Liver (tissue), 9 donors: ENCODE measurements around the gene BAHCC1. TPM values are rescaled to one million over a fixed set of nuclear protein-coding genes. Genes with fewer than 3 reads are reported as not detected.

Source experiments
- DNase-seq: peaks from one replicate; pipeline ENCODE4 v3.0.0-alpha.2; 2017; ENCODE audit warnings: low spot score
- H3K27ac ChIP-seq, 2 donors: one replicate each; pipeline ENCODE4 v1.7.0; 2013; ENCODE audit warnings: inconsistent platforms in 2 of 2, low read length in 2 of 2, control low read depth in 1 of 2, low read depth in 1 of 2, mild to moderate bottlenecking in 1 of 2
- H3K27me3 ChIP-seq, 4 donors: one replicate each; pipeline versions ENCODE4 v1.6.1 to v1.7.0; 2013; ENCODE audit warnings: low read length in 3 of 4, inconsistent platforms in 1 of 4, mild to moderate bottlenecking in 1 of 4, moderate library complexity in 1 of 4; ENCODE audit not compliant: control insufficient read depth in 4 of 4, insufficient read depth in 4 of 4
- H3K36me3 ChIP-seq, 4 donors: one replicate each; pipeline versions ENCODE4 v1.6.1 to v1.7.0; 2013; ENCODE audit warnings: low read length in 3 of 4, mild to moderate bottlenecking in 3 of 4, low read depth in 1 of 4, moderate library complexity in 1 of 4; ENCODE audit not compliant: control insufficient read depth in 4 of 4, insufficient read depth in 3 of 4
- H3K4me1 ChIP-seq, 4 donors: one replicate each; pipeline versions ENCODE4 v1.6.1 to v1.7.0; 2013; ENCODE audit warnings: low read length in 3 of 4, mild to moderate bottlenecking in 3 of 4, moderate library complexity in 1 of 4; ENCODE audit not compliant: control insufficient read depth in 4 of 4, insufficient read depth in 4 of 4
- H3K4me3 ChIP-seq, 3 donors: one replicate each; pipeline versions ENCODE4 v1.6.1 to v1.7.0; 2013; ENCODE audit warnings: low read length in 3 of 3, control low read depth in 1 of 3, low read depth in 1 of 3, mild to moderate bottlenecking in 1 of 3
- H3K9ac ChIP-seq, 2 donors: one replicate each; pipeline ENCODE4 v1.7.0; 2013; ENCODE audit warnings: low read length in 2 of 2, mild to moderate bottlenecking in 2 of 2, moderate library complexity in 2 of 2, control low read depth in 1 of 2, low read depth in 1 of 2
- H3K9me3 ChIP-seq, 4 donors: one replicate each; pipeline versions ENCODE4 v1.6.1 to v1.7.0; 2013; ENCODE audit warnings: low read length in 3 of 4; ENCODE audit not compliant: control insufficient read depth in 4 of 4
- ATF3 ChIP-seq: IDR thresholded peaks from 2 replicates; pipeline ENCODE4 v1.6.1; 2016; ENCODE audit warnings: antibody characterized with exemption
- CTCF ChIP-seq: fragments of 150-350 bp; IDR thresholded peaks from 2 replicates; pipeline ENCODE4 v1.5.1; 2017; ENCODE audit warnings: improper control_type of control experiment, low read depth, low read length; ENCODE audit not compliant: missing input control
- GABPA ChIP-seq, 2 donors: IDR thresholded peaks in 1 of 2; conservative IDR thresholded peaks in 1 of 2; 2 replicates each; pipeline ENCODE4 v1.6.1; 2016; ENCODE audit warnings: antibody characterized with exemption in 2 of 2, mild to moderate bottlenecking in 1 of 2, moderate library complexity in 1 of 2
- HNF4A ChIP-seq, 2 donors: conservative IDR thresholded peaks; 2 replicates each; pipeline ENCODE4 v1.6.1; 2016; ENCODE audit warnings: antibody characterized with exemption in 2 of 2, mild to moderate bottlenecking in 2 of 2
- HNF4G ChIP-seq: IDR thresholded peaks from 2 replicates; pipeline ENCODE4 v1.6.1; 2016; ENCODE audit warnings: antibody characterized with exemption
- NR2F2 ChIP-seq: IDR thresholded peaks from 2 replicates; pipeline ENCODE4 v1.6.1; 2016; ENCODE audit warnings: antibody characterized with exemption
- RXRA ChIP-seq, 2 donors: IDR thresholded peaks; 2 replicates each; pipeline ENCODE4 v1.6.1; 2017 to 2018; ENCODE audit warnings: antibody characterized with exemption in 2 of 2, mild to moderate bottlenecking in 1 of 2
- TAF1 ChIP-seq: conservative IDR thresholded peaks from 2 replicates; pipeline ENCODE4 v1.6.1; 2016; ENCODE audit warnings: antibody characterized with exemption, mild to moderate bottlenecking
- WGBS: extraction: QIAGEN DNeasy Blood & Tissue Kit; methylation state at CpG from one replicate; pipeline ENCODE4 v1.1.7; 2013; 5-methylcytosine and 5-hydroxymethylcytosine counted together
- polyA plus RNA-seq, 2 donors: library from polyadenylated mRNA; stranded (reverse) in 1 of 2; unstranded in 1 of 2; fragments of 200-250 nt in 1 of 2; fragments of >200 nt in 1 of 2; fragmentation: Nextera tagmentation in 1 of 2; extraction: Ambion mirVana in 1 of 2; gene quantifications; one replicate each; pipeline versions ENCODE4 v1.2.1 to v1.2.3, GENCODE V29; 2013 to 2015
- total RNA-seq, 2 donors: library from RNA; depleted of rRNA; stranded (reverse); fragments of >200 nt; gene quantifications; one replicate each; pipeline ENCODE4 v1.2.3, GENCODE V29; 2014
- TF ChIP-seq, protein P1 (sequence below): IDR thresholded peaks from 2 replicates; pipeline ENCODE4 v1.6.1; 2016; ENCODE audit warnings: antibody characterized with exemption
- donor health status: healthy.
- donor health status: healthy.
- donor health status: healthy.
- donor health status: healthy.
- donor health status: healthy.

BAHCC1 gene
- total and polyA plus RNA-seq, 4 donors = 0.76 to 3.9 (median 2.5) TPM

DNA sequence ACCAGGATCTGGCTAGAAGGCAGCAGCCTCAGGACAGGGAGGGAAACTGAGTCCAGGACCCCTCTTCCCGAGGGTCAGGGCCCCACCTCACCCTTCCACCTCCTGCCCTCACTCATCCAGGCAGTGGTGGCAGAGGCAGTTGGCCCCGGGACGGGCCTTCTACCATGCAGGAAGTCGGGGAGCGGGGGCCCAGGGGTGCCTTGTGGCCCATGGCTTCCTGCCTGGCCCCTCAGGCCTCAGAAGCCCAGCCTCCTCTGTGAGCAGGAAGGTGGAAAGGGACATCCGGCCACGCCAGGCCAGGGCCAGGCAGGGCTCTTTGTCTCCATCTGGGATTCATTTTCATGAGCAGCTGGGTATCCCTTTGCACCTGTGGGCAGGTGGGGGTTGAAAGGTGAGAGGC is 58.5 kb downstream of the BAHCC1 start:
- 66% methylated on average over 7 of the region's 7 CpGs for WGBS
- Histone ChIP-seq H3K4me1 (no peaks in the 10 kb centered on the region), H3K27ac (no peak overlapping the region), H3K27me3 (no peaks in the 10 kb centered on the region), H3K36me3 (peaks cover 0 to 2% (median 1%) of the 10 kb centered on the region in 4 donors), H3K9me3 (no peaks in the 10 kb centered on the region), H3K9ac (no peak overlapping the region), H3K4me3 (no peak overlapping the region)
- TF ChIP-seq NR2F2 (peak; percentile 73), CTCF (no peak), HNF4G (no peak)
- DNase-seq = no peak

GRCh38 chr17:81454473-81454872 is 59.2 kb downstream of the BAHCC1 start:
- 87% methylated on average over 13 of the region's 13 CpGs for WGBS
- TF ChIP-seq TAF1 (no peak), NR2F2 (no peak), HNF4A (conservative IDR thresholded peaks at IDR 0.05) (no peak), RXRA (IDR thresholded peaks at IDR 0.05) (no peak), GABPA (IDR thresholded peaks at IDR 0.05 in 1 of 2, conservative IDR thresholded peaks at IDR 0.05 in 1 of 2) (no peak), ATF3 (no peak)
- TF ChIP-seq, protein P1, sequence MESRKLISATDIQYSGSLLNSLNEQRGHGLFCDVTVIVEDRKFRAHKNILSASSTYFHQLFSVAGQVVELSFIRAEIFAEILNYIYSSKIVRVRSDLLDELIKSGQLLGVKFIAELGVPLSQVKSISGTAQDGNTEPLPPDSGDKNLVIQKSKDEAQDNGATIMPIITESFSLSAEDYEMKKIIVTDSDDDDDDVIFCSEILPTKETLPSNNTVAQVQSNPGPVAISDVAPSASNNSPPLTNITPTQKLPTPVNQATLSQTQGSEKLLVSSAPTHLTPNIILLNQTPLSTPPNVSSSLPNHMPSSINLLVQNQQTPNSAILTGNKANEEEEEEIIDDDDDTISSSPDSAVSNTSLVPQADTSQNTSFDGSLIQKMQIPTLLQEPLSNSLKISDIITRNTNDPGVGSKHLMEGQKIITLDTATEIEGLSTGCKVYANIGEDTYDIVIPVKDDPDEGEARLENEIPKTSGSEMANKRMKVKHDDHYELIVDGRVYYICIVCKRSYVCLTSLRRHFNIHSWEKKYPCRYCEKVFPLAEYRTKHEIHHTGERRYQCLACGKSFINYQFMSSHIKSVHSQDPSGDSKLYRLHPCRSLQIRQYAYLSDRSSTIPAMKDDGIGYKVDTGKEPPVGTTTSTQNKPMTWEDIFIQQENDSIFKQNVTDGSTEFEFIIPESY = no peak
- Histone ChIP-seq H3K4me3 (no peak overlapping the region), H3K9ac (no peak overlapping the region), H3K4me1 (no peaks in the 10 kb centered on the region), H3K27me3 (no peaks in the 10 kb centered on the region), H3K27ac (no peak overlapping the region), H3K9me3 (no peaks in the 10 kb centered on the region), H3K36me3 (peaks cover 0 to 4% (median 1%) of the 10 kb centered on the region in 4 donors)
- no peak for DNase-seq

GRCh38 chr17:81455387-81455786 is 60.1 kb downstream of the BAHCC1 start:
- no peak for TF ChIP-seq ATF3
- TF ChIP-seq CTCF = no peak
- TF ChIP-seq TAF1 = no peak
- Histone ChIP-seq H3K9me3 (no peaks in the 10 kb centered on the region), H3K9ac (no peak overlapping the region), H3K4me3 (no peak overlapping the region), H3K27me3 (no peaks in the 10 kb centered on the region), H3K36me3 (peaks cover 0 to 4% (median 1%) of the 10 kb centered on the region in 4 donors), H3K27ac (no peak overlapping the region), H3K4me1 (no peaks in the 10 kb centered on the region)
- DNase-seq = no peak
- 88% methylated on average over 18 of the region's 18 CpGs for WGBS
